A549 (cell line): Measurements from ENCODE around the gene CHCHD2.

ENCODE experiments used
- CTCF ChIP-seq: fragments of >200 bp; sonication (Bioruptor Twin); formaldehyde crosslinking; IDR thresholded peaks from 3 replicates; pipeline ENCODE4 v1.5.1; 2016
- KDM1A ChIP-seq: fragments of 200-600 bp; sonication (generic); IDR thresholded peaks from 2 replicates; pipeline ENCODE4 v1.6.1; 2016; ENCODE audit warnings: low read depth, mild to moderate bottlenecking
- REST ChIP-seq: fragments of 200-600 bp; sonication (generic); IDR thresholded peaks from 2 replicates; pipeline ENCODE4 v1.6.1; 2016; ENCODE audit warnings: antibody characterized with exemption, mild to moderate bottlenecking, moderate library complexity
- SMC3 ChIP-seq: fragments of >200 bp; sonication (Bioruptor Twin); formaldehyde crosslinking; IDR thresholded peaks from 3 replicates; pipeline ENCODE4 v1.6.1; 2018; ENCODE audit warnings: inconsistent platforms

GRCh38 chr7:56127241-56127975 lies 21.1 kb upstream of the CHCHD2 start:
- no peak for TF ChIP-seq CTCF
- no peak for TF ChIP-seq SMC3
- TF ChIP-seq REST: no peak
- no peak for TF ChIP-seq KDM1A
